SK-N-SH (cell line): ENCODE results near the gene SLC28A3. TPM values are rescaled to one million over a fixed set of nuclear protein-coding genes. Genes with fewer than 3 reads are reported as not detected.

Experiments used
- CTCF ChIA-PET: fragments of 300-600, 350-600 bp; formaldehyde crosslinking; extraction: SDS; loops from one replicate; lab custom pipeline; 2021; lab: Yijun Ruan, JAX
- POLR2A ChIA-PET: fragments of 350-600 bp; sonication (Branson Sonifier 250); formaldehyde crosslinking; extraction: SDS; loops from one replicate; lab custom pipeline; 2020; ENCODE audit warnings: antibody characterized with exemption, inconsistent platforms; lab: Yijun Ruan, JAX
- DNase-seq: peaks from one replicate; pipeline ENCODE4 v3.0.0; 2012
- H2AFZ ChIP-seq: fragments of 200-600 bp; sonication (generic); 2 replicates; pipeline ENCODE4 v1.8.1; 2016; ENCODE audit warnings: antibody characterized with exemption, mild to moderate bottlenecking, low read depth
- H3F3A ChIP-seq: fragments of 200-600 bp; sonication (generic); replicated peaks from 2 replicates; pipeline ENCODE3; 2016; ENCODE audit warnings: antibody characterized with exemption, mild to moderate bottlenecking; ENCODE audit not compliant: insufficient read depth
- H3K27ac ChIP-seq, 2 experiments: fragments of 200-500 bp in 1 of 2; fragments of 200-600 bp in 1 of 2; sonication (Bioruptor generic) in 1 of 2; sonication (generic), shearing (Covaris generic) in 1 of 2; 2 replicates each; pipeline versions ENCODE4 v1.5.1 to v1.6.1; 2014 to 2016; ENCODE audit warnings: low read depth in 2 of 2, inconsistent platforms in 1 of 2, low read length in 1 of 2, mild to moderate bottlenecking in 1 of 2, mixed read lengths in 1 of 2
- H3K27me3 ChIP-seq: fragments of 200-600 bp; sonication (generic), shearing (Covaris generic); 2 replicates; pipeline ENCODE4 v1.6.1; 2016; ENCODE audit warnings: mixed run types; ENCODE audit not compliant: insufficient read depth
- H3K36me3 ChIP-seq, 2 experiments: fragments of 200-500 bp in 1 of 2; fragments of 200-600 bp in 1 of 2; sonication (Bioruptor generic) in 1 of 2; sonication (generic) in 1 of 2; replicated peaks in 1 of 2; 2 replicates each; pipeline versions ENCODE3 to v1.5.1; 2014 to 2016; ENCODE audit warnings: low read length in 1 of 2, mild to moderate bottlenecking in 1 of 2; ENCODE audit not compliant: insufficient read depth in 2 of 2, control insufficient read depth in 1 of 2
- H3K4me1 ChIP-seq, 2 experiments: fragments of 200-500 bp in 1 of 2; fragments of 200-600 bp in 1 of 2; sonication (Bioruptor generic) in 1 of 2; sonication (generic), shearing (Covaris generic) in 1 of 2; 2 replicates each; pipeline versions ENCODE4 v1.5.1 to v1.6.1; 2014 to 2016; ENCODE audit warnings: low read depth in 1 of 2, low read length in 1 of 2, mixed run types in 1 of 2; ENCODE audit not compliant: insufficient read depth in 2 of 2, control insufficient read depth in 1 of 2
- H3K4me2 ChIP-seq: fragments of 200-600 bp; sonication (generic), shearing (Covaris generic); 2 replicates; pipeline ENCODE4 v1.6.1; 2017; ENCODE audit warnings: mixed run types
- H3K4me3 ChIP-seq, 2 experiments: fragments of 200-500 bp in 1 of 2; fragments of 200-600 bp in 1 of 2; sonication (Bioruptor generic) in 1 of 2; sonication (generic), shearing (Covaris generic) in 1 of 2; 2 replicates each; pipeline versions ENCODE4 v1.5.1 to v1.8.1; 2014 to 2016; ENCODE audit warnings: low read depth in 2 of 2, inconsistent platforms in 1 of 2, low read length in 1 of 2, mild to moderate bottlenecking in 1 of 2, mixed read lengths in 1 of 2, moderate library complexity in 1 of 2
- H3K79me2 ChIP-seq: fragments of 200-600 bp; sonication (generic); 2 replicates; pipeline ENCODE4 v1.8.1; 2017; ENCODE audit warnings: mild to moderate bottlenecking; ENCODE audit not compliant: insufficient read depth
- H3K9ac ChIP-seq: fragments of 200-600 bp; sonication (generic); 2 replicates; pipeline ENCODE4 v1.6.1; 2017; ENCODE audit warnings: mixed run types
- H3K9me2 ChIP-seq: fragments of 200-600 bp; sonication (generic); 2 replicates; pipeline ENCODE4 v1.6.1; 2017; ENCODE audit warnings: mixed run types
- H3K9me3 ChIP-seq: fragments of 200-600 bp; sonication (generic); 2 replicates; pipeline ENCODE4 v1.6.1; 2017; ENCODE audit warnings: mixed run types, mild to moderate bottlenecking, moderate library complexity
- H4K20me1 ChIP-seq: fragments of 200-600 bp; sonication (generic); 2 replicates; pipeline ENCODE4 v1.6.1; 2017; ENCODE audit warnings: mild to moderate bottlenecking, mixed run types; ENCODE audit not compliant: insufficient read depth
- CHD2 ChIP-seq: fragments of 150-350 bp; IDR thresholded peaks from 2 replicates; pipeline ENCODE4 v1.6.1; 2018; ENCODE audit warnings: low read length; ENCODE audit not compliant: partially characterized antibody
- EP300 ChIP-seq, 2 experiments: IDR thresholded peaks; 2 replicates each; pipeline versions ENCODE4 v1.4.0 to v1.6.1; 2012; ENCODE audit warnings: borderline replicate concordance in 1 of 2, low read depth in 1 of 2, low read length in 1 of 2
- EZH2phosphoT487 ChIP-seq: fragments of 200-600 bp; sonication (generic); IDR thresholded peaks from 2 replicates; pipeline ENCODE4 v1.6.1; 2017; ENCODE audit warnings: low read depth, mixed run types, mild to moderate bottlenecking, antibody characterized with exemption, moderate library complexity, borderline replicate concordance
- FOSL2 ChIP-seq: IDR thresholded peaks from 2 replicates; pipeline ENCODE4 v1.4.0; 2012; ENCODE audit warnings: low read depth, mild to moderate bottlenecking, moderate library complexity, borderline replicate concordance
- FOXM1 ChIP-seq: IDR thresholded peaks from 2 replicates; pipeline ENCODE4 v1.4.0; 2012; ENCODE audit warnings: low read depth, mild to moderate bottlenecking
- GATA2 ChIP-seq: sonication (generic); formaldehyde crosslinking; IDR thresholded peaks from 2 replicates; pipeline ENCODE4 v1.5.0; 2020; ENCODE audit warnings: mild to moderate bottlenecking, missing genetic modification reagents
- JUND ChIP-seq: IDR thresholded peaks from 2 replicates; pipeline ENCODE4 v1.4.0; 2012
- MAX ChIP-seq: IDR thresholded peaks from 2 replicates; pipeline ENCODE4 v1.4.0; 2012; ENCODE audit warnings: low read depth
- NFIC ChIP-seq: IDR thresholded peaks from 2 replicates; pipeline ENCODE4 v1.4.0; 2012; ENCODE audit warnings: borderline replicate concordance
- PBX3 ChIP-seq: IDR thresholded peaks from 2 replicates; pipeline ENCODE4; 2012
- RCOR1 ChIP-seq: fragments of 150-350 bp; IDR thresholded peaks from 2 replicates; pipeline ENCODE4 v1.6.1; 2017; ENCODE audit warnings: antibody characterized with exemption, low read length
- RXRA ChIP-seq: IDR thresholded peaks from 2 replicates; pipeline ENCODE4 v1.4.0; 2012; ENCODE audit warnings: low read depth, mild to moderate bottlenecking, borderline replicate concordance
- TAF1 ChIP-seq: IDR thresholded peaks from 2 replicates; pipeline ENCODE4 v1.6.1; 2012; ENCODE audit warnings: low read depth, mild to moderate bottlenecking, low read length, moderate library complexity, borderline replicate concordance
- TCF12 ChIP-seq: IDR thresholded peaks from 2 replicates; pipeline ENCODE4 v1.4.0; 2012
- TEAD4 ChIP-seq: IDR thresholded peaks from 2 replicates; pipeline ENCODE4 v1.4.0; 2012; ENCODE audit warnings: mild to moderate bottlenecking, borderline replicate concordance; ENCODE audit not compliant: insufficient read depth
- WGBS: methylation state at CpG from one replicate; pipeline ENCODE4 v1.1.6; 2017; ENCODE audit warnings: low lambda C conversion rate; 5-methylcytosine and 5-hydroxymethylcytosine counted together
- polyA plus RNA-seq, 3 experiments: library from polyadenylated mRNA; depleted of rRNA; stranded (reverse); fragments of >200 nt; gene quantifications; 2 replicates each; pipeline ENCODE4 v1.2.3, GENCODE V29; 2012
- TF ChIP-seq, protein P1 (sequence below): fragments of 150-350 bp; IDR thresholded peaks from 2 replicates; pipeline ENCODE4 v1.6.1; 2017; ENCODE audit warnings: antibody characterized with exemption, low read length, low read depth, borderline replicate concordance

The SLC28A3 gene
- polyA plus RNA-seq, 1 of the 3 experiments (the other 2 are of a cell fraction): 0.23 TPM

GRCh38 chr9:84296146-84296843 is 44.3 kb downstream of the SLC28A3 start:
- H3K4me2 ChIP-seq: peak overlapping the region; percentile 65
- no peak for DNase-seq
- WGBS: 51% methylated on average over 4 of the region's 7 CpGs
- H3K27ac ChIP-seq: peak overlapping the region in 1 of 2 experiments; percentile 80; a peak in 3 of 4 replicates
- no peaks in the 10 kb centered on the region for H3K9me3 ChIP-seq
- H3F3A ChIP-seq: peaks cover 4% of the 10 kb centered on the region
- H3K4me1 ChIP-seq: peaks cover 0 to 19% of the 10 kb centered on the region in 2 experiments; a peak in 2 of 4 replicates
- H3K4me3 ChIP-seq: 0 out of 4 replicates have a peak overlapping the region, but pooled peaks of 1 of the 2 experiments have one; percentile 2
- peak overlapping the region; percentile 79 for H2AFZ ChIP-seq
- TF ChIP-seq RCOR1: no peak
- TF ChIP-seq EZH2phosphoT487: no peak
- no peak for TF ChIP-seq RXRA
- TF ChIP-seq JUND: peak; percentile 18; the same call in 1 of the 2 replicates
- TF ChIP-seq, protein P1, sequence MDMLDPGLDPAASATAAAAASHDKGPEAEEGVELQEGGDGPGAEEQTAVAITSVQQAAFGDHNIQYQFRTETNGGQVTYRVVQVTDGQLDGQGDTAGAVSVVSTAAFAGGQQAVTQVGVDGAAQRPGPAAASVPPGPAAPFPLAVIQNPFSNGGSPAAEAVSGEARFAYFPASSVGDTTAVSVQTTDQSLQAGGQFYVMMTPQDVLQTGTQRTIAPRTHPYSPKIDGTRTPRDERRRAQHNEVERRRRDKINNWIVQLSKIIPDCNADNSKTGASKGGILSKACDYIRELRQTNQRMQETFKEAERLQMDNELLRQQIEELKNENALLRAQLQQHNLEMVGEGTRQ: no peak
- no peak for TF ChIP-seq CHD2
- TF ChIP-seq PBX3: peak; percentile 19; the same call in 1 of the 2 replicates
- TF ChIP-seq EP300 (IDR thresholded peaks at IDR 0.05; ENCODE audit: borderline replicate concordance in 1 of 2, low read depth in 1 of 2, low read length in 1 of 2): peak in 1 of 2 experiments; percentile 22; a peak in 1 of 4 replicates
- TF ChIP-seq FOXM1: no peak
- TF ChIP-seq TEAD4: no peak
- peak; percentile 43; the same call in 1 of the 2 replicates for TF ChIP-seq FOSL2
- TF ChIP-seq GATA2: no peak
- TF ChIP-seq MAX: peak; percentile 64
- TF ChIP-seq NFIC: no peak
- no peak for TF ChIP-seq TAF1
- TF ChIP-seq TCF12: peak; percentile 46; the same call in 1 of the 2 replicates
- H3K9ac ChIP-seq: peak overlapping the region; percentile 45
- ChIA-PET CTCF (interaction anchor here (1.1 to 2.2 kb wide), 3 partner anchors 24 to 359 kb away, joined by 3 to 12 read pairs (median 3); no protein-coding TSS in a partner anchor), POLR2A (no interaction called here)
- H3K27me3 ChIP-seq: no peaks in the 10 kb centered on the region
- H3K79me2 ChIP-seq: no peaks in the 10 kb centered on the region
- H4K20me1 ChIP-seq: no peaks in the 10 kb centered on the region
- no peaks in the 10 kb centered on the region for H3K36me3 ChIP-seq
- H3K9me2 ChIP-seq: no peaks in the 10 kb centered on the region
